Measurements from ENCODE around the gene PM20D1.
"Not testable (repeated sequence)": the region's sequence is repeated elsewhere in the genome, so short reads cannot be mapped to it uniquely, and the experiment has no call there.

PM20D1 gene, protein sequence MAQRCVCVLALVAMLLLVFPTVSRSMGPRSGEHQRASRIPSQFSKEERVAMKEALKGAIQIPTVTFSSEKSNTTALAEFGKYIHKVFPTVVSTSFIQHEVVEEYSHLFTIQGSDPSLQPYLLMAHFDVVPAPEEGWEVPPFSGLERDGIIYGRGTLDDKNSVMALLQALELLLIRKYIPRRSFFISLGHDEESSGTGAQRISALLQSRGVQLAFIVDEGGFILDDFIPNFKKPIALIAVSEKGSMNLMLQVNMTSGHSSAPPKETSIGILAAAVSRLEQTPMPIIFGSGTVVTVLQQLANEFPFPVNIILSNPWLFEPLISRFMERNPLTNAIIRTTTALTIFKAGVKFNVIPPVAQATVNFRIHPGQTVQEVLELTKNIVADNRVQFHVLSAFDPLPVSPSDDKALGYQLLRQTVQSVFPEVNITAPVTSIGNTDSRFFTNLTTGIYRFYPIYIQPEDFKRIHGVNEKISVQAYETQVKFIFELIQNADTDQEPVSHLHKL

DNA sequence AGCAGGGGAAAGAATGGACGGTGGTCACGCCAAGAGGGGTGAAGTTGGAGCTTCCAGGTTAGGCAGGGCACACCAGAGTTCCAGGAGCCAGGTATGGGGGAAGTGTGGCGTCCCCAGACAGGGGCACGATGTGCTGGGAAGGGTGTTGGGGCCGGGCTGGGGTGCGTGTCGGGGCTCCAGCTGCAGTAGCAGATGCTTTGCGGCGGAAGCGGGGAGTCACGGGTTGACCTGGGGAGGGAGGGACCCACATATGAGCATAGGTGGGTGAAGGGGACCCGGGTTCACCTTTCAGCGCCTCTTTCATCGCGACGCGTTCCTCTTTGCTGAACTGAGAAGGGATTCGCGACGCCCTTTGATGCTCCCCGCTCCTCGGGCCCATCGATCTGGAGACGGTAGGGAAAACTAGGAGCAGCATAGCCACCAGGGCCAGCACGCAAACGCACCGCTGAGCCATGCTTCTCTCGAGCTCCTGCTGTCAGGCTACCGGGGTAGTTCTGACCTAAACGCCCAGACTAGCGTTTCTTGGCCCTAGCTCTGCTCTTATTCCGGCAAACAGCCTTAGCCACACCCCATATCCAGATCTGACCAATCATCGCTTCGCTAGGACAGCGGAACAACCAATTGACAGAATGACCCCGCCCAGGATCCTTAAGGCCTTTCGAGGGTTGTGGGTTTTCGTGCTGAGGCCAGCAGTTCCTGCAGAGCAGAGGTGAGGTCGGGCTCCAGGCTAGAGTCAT, at the start of gene PM20D1:
Gene PM20D1, minus strand, starts transcription at position 514 of the 737 bp plus-strand sequence. Its CDS starts 60 bp downstream, at position 454.
- DNase-seq, result no peak

DNA sequence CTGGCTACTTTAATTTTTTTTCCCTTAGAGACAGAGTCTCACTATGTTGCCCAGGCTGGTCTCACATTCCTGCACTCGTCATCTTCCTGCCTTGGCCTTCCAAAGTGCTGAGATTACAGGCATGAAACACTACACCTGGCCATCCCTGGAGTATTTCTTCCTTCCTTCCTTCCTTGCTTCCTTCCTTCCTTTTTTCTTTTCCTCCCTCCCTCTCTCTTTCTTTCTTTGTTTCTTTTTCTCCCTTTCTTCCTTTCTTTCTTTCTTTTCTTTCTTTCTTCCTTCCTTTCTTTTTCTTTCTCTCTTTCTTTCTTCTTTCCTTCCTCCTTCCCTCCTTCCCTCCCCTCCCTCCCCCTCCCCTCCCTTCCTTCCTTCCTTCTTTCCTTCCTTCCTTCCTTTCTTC, 46.4 kb upstream of the PM20D1 start:
- DNase-seq, result no peak

DNA sequence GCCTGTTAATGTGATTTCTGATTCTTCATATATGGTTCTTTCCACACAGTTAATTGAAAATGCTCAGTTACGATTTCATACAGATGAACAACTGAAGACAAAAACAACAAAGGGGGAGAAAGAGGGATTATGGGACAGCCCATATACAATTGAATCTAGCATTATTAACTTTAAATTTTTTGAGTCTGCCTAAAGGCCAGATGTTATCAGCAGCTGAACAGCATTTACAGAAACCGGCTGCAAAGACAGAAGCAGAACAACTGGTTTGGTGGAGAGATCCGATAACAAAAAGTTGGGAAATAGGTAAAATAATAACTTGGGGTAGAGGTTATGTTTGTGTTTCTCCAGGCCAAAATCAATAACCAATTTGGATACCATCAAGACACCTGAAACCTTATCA, 44.2 kb upstream of the PM20D1 start:
- not testable (repeated sequence) for DNase-seq

DNA sequence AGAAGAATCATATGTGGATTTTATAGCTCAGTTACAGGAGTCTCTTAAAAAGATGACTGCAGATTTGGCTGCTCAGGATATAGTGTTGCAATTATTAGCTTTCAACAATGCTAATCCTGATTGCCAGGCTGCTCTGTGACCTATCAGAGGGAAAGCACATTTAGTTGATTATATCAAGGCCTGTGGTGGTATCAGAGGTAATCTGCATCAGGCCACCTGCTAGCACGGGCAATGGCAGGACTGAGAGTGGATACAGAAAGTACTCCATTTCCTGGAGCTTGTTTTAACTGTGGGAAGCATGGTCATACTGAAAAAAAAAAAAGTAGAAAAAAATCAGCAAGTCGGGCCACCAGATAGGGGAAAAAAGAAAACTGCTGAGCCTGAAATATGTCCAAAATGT, 42.2 kb upstream of the PM20D1 start:
- DNase-seq, result not testable (repeated sequence)

DNA sequence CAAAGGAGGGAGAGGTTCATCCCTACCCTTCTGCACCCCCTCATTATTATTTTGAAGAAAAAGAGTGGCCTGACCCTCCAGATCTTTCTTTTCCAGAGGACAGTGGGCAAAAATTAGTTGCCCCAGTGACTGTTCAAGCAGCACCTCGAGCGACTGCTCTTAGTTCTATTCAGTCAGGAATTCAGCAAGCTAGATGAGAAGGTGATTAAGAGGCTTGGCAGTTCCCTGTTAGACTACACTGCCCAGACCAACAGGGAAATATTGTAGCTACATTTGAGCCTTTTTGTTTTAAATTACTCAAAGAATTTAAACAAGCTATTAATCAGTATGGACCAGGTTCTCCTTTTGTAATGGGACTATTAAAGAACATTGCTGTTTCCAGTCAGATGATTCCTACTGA, 41.5 kb upstream of the PM20D1 start:
- not testable (repeated sequence) for DNase-seq

DNA sequence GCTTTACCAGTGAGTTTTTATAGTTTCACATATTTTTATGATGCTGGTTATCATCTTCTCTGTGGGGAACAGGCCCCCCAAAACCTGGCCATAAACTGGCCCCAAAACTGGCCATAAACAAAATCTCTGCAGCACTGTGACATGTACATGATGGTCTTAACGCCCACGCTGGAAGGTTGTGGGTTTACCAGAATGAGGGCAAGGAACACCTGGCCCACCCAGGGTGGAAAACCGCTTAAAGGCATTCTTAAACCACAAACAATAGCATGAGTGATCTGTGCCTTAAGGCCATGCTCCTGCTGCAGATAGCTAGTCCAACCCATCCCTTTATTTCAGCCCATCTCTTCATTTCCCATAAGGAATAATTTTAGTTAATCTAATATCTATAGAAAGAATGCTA, 40.7 kb upstream of the PM20D1 start:
- not testable (repeated sequence) for DNase-seq

DNA sequence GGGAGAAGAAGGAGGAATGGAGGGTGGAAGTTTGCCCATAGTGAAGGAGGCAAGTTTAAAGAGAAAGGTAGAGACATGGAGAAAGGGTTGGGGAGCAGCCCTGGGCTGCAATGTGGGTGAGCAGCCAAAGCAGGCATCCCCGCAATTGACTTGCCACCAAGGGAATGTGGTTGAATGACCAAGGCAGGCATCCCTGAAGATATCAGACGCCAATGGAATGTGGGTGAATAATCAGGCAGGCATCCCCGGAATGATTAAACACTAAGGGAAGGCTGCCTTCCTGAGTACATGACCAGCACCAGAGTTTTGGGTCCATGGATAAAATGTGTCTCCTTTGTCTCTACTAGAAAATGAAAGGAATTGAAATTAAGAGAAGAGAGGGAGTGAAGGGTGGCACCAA, 39.8 kb upstream of the PM20D1 start:
- DNase-seq, result not testable (repeated sequence)

DNA sequence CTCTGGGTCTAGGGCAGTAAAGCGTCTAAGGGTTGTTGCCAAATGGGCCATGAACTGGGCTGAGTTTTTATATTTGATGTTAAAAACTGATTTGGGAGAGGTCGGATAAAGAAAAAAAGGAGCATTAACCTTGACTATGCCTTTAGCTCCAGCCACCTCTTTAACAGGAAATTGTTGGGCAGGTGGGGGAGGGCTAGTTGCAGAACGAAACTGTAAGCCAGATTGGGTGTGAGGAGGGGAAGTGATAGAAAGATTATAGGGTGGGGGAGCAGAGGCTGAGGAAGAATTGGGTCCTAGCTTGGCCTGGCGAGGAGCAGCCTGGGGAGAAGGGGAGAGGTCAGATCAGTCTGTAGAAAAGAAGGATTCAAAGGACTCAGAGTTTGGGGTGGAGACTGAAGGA, 39.1 kb upstream of the PM20D1 start:
- DNase-seq, result not testable (repeated sequence)

DNA sequence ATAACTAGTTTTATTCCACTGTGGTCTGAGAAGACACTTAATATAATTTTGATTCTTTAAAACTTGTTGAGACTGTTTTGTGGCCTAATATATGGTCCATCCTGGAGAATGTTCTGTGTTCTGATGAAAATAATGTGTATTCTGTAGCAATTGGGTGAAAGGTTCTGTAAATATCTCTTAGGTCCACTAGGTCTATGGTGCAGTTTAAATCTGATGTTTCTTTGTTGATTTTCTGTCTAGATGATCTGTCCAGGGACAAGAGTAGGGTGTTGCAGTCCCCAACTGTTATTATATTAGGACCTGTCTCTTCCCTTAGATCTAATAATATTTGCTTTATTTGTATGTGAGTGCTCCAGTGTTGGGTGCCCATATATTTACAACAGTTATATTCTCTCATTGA, 33.9 kb upstream of the PM20D1 start:
- no peak for DNase-seq

DNA sequence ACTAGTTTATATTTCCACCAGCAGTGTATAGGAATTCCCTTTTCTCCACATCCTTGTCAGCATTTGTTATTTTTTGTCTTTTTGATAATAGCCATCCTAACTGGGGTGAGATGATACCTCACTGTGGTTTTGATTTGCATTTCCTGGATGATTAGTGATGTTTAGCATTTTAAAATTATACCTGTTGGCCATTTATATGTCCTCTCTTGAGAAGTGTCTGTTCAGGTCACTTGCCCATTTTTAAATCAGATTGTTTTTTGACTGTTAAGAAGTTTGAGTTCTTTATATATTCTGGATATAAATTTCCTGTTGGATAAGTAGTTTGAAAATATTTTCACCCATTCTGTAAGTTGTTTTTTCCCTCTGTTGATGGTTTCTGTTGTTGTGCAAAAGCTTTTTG, 31.0 kb upstream of the PM20D1 start:
- DNase-seq, result no peak

DNA sequence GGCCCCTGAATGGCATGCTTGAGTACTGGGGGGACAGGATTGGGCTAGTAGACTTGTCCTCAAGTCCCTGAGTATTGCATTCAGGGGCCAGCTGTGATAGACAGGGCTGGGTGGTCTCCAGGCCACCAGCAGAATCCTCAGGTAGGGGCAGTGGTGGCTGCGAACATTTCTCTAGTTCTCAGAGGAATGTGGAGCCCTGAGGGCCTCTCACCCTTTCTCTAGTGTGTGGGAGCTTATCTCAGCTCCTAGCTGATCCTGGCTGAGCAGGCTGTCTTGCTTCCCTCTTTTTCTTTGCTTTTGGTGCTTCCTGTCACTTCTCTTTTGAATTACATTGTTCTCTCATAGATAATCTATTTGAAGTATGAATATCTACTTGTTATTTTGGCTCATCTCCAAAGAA, 30.0 kb upstream of the PM20D1 start:
- DNase-seq, result no peak

DNA sequence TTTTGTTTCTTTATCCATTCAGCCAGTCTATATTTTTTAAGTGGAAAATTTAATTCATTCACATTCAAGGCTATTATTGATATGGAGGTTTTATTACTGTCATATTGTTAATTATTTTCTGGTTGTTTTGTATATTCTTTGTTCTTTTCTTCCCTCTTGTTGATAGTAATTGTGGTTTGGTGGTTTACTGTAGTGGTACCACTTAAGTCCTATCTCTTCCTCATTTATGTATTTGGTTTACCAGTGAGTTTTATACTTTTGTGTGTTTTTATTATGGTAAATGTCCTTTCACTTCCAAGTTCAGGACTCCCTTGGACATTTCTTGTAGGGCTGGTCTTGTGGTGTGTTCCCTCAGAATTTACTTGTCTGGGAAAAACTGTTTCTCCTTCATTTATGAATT, 28.1 kb upstream of the PM20D1 start:
- no peak for DNase-seq

DNA sequence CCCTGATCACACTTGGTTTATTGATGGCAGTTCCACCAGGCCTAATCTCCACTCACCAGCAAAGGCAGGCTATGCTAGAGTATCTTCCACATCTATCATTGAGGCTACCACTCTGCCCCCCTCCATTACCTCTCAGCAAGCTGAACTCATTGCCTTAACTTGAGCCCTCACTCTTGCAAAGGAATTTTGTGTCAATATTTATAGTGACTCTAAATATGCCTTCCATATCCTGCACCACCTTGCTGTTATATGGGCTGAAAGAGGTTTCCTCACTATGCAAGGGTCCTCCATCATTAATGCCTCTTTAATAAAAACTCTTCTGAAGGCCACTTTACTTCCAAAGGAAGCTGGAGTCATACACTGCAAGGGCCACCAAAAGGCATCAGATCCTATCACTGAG, 23.2 kb upstream of the PM20D1 start:
- not testable (repeated sequence) for DNase-seq

DNA sequence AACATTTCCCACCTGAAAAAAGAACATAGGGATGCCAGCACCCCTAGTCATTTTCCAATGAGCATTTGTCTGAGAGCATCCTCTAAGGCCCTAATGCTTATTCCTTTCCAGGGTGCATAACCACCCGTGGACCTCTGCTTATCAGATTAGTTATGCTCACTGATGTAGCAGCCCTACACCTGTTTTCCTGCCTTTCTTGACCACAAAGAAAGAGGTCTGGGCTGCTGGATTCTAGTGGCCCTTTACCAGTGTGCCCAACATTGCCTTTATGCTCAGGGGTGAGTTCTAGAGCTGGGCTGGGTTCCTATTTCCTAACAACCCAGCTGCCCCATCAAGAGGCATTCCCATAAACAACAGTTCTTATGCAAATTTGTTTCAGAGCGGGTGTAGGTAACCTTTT, 20.3 kb upstream of the PM20D1 start:
- DNase-seq, result no peak

DNA sequence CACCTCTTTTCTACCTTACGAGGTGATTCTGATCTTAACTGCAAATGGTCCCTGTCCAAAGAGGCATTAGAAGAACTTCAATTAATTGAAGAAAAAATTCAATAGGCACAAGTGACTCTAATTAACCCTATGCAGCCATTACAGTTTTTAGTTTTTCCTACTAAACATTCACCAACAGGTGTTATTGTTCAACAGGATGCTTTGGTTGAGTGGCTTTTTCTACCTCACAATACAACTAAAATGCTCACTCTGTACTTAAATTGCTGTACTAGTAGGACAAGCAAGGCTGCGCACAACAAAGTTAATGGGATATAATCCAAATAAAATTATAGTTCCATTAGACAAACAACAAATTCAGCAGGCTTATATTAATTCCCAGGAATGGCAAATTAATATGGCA, 11.6 kb upstream of the PM20D1 start:
- DNase-seq, result no peak

DNA sequence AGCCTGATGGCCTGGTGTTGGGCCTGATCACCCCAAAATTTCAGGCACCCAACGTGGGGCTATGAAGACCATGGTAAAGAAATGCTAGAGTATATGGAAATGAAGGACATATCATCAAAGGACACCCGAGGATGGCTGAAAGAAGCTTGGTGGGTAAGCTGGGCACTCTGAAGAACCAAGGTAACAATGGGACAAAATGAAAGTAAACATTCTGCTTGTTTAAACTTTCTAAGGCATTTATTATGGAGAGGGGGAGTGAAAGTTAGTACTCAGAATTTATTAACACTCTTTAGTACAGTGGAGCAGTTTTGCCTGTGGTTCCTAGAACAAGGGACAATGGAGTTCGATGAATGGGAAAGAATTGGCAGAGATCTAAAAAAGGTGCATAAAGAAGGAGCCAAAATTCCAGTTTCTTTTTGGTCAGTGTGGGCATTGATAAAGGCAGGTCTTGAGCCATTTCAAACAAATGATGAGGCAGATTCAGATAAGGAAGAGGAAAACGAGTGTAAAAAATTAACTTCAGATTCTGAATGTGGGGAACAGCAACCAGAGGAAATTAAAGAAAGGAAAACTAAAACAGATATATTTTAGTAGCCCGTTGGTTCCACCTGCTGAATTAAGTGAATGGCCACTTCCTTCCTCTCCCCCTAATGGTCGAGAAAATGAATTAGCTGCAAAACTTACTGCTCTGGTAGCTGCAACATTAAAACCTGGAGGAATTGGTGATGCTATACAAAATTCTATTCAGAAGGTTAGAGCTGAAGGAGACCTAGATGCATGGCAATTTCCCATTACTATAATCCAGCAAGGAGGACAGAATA, 8.4 kb upstream of the PM20D1 start:
- no peak for DNase-seq

DNA sequence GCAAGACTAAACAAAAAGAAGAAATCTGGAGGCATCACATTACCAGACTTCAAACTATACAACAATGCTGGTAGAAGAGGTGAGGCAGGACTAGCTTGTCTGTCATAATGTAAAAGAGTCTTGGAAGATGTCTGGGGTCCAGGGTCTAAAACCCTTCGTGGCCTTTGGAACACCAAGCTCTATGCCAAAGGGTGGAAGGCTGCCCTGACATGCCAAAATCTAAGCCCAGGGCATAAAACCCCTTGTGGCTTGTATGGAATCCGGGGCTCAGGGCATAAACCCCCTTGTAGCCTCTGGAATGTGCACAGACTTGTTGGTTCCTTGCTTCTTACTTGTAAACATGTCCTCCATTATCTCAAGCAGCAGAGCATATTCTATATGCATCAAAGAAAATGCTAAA, 7.6 kb upstream of the PM20D1 start:
- not testable (repeated sequence) for DNase-seq

DNA sequence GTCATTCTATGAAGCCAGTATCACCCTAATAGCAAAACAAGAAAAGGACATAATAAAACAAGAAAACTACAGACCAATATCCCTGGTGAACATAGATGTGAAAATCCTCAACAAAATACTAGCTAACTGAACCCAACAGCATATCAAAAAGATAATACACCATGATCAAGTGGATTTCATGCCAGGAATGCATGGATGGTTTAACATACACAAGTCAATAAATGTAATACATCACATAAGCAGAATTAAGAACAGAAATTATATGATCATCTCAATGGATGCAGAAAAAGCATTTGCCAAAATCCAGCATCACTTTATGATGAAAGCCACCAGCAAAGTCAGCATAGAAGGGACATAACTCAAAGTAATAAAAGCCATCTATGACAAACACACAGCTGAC, 6.5 kb upstream of the PM20D1 start:
- DNase-seq, result no peak

DNA sequence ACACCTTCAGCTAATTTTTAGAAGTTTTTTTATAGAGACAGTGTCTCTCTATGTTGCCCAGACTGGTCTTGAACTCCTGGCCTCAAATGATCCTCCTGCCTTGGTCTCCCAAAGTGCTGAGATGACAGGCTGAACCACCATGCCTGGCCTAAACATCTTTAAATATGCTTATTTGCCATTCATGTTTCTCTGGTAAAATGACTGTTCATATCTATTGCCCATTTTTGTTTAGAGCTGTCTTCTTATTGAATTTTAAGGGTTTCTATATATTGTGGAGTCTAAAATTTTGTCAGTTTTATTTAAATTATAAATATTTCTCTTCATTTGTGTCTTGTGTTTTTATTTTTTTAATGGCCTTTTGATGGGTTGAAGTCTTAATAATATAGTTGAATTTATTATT, 3.0 kb upstream of the PM20D1 start:
- DNase-seq, result no peak

DNA sequence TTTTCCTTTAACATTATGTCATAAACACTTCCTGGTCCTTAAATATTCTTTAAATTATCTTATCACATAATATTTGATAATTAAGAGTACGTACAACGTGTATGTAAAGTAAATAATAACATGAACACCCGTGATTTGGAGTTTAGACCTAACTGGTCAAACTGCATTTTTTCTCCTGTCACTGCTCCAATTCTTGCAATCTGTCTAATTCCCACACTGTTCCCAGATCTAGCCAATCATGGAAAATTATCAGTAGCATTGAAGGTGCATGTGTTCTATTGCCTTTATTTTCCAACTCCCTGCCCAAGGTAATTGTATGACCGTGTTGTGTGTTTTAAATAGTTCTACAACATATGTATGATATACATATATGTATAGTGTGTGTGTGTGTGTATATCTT, 2.1 kb upstream of the PM20D1 start:
- no peak for DNase-seq

DNA sequence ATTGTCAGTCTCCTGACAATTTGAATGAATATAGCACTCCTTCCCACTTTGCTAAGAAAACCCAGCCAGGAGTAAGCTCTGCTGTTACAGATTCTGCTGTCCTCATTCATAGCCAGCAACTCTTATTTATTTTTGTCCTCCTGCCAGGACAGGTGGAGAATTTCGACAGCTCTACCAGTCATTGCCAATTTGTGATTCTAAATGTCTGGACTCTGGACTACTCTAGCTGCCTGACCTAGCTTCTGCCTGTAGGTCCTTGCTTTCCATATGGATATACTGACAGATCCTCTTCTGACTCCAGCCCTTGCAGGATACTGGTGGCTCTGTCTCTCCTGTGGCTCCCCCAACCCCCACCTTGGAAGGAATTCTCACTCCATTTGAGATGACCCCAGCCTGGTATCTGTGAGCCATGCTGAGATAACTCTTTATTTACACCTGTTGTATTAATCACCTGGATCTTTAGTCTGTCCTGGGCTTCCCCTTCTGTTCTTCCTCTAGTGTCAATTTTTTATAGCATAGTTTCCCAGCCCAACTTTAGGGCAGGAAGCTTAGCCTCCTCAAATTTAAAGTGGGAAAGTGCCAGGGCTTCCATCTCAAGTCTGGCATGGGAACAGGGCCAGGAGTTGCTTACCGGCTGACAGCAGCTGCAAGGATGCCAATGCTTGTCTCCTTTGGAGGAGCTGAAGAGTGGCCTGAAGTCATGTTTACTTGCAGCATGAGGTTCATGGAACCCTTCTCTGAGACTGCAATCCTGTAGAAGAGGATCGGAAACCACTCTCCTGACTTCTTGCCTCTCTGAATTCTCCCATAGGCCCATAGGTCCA, 6.7 kb downstream of the PM20D1 start:
- no peak for DNase-seq

DNA sequence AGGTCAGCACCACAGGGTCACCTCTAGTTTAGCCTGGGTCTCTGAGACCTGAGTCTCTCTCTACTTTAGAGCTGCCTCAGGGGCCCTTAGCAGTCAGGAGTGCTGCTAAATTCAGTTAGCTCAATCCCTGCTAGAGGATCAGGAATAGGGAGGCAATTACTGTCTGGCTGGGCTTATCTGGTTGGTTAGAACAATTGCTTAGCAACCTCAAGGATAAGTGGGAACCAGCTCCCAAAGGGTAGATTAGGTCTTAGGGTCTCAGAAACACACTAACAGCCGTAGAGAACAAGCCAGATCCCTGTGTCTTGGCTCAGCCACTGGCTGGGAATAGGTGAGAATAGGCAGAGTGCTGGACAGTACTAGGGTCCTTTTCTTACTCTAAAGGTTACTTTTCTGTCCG, 7.7 kb downstream of the PM20D1 start:
- DNase-seq, result no peak
